ENCODE results near the gene CRYL1. TPM values are rescaled to one million over a fixed set of nuclear protein-coding genes. Genes with fewer than 3 reads are reported as not detected.

Gene CRYL1
- polyA plus RNA-seq, 2 of the 4 experiments (the other 2 are of a cell fraction): 4.1 to 17.4 TPM

- TF ChIP-seq TFCP2L1 (CRISPR knock-in tag; IDR thresholded peaks at IDR 0.05) (no peak), CEBPB (IDR thresholded peaks at IDR 0.05) (no peak), MAFK (IDR thresholded peaks at IDR 0.05; ENCODE audit: partially characterized antibody) (no peak), SREBF2 (IDR thresholded peaks at IDR 0.05) (no peak)
These were observed 48.3 kb downstream of the CRYL1 start (continued) for GRCh38 chr13:20477394-20477793.

DNA sequence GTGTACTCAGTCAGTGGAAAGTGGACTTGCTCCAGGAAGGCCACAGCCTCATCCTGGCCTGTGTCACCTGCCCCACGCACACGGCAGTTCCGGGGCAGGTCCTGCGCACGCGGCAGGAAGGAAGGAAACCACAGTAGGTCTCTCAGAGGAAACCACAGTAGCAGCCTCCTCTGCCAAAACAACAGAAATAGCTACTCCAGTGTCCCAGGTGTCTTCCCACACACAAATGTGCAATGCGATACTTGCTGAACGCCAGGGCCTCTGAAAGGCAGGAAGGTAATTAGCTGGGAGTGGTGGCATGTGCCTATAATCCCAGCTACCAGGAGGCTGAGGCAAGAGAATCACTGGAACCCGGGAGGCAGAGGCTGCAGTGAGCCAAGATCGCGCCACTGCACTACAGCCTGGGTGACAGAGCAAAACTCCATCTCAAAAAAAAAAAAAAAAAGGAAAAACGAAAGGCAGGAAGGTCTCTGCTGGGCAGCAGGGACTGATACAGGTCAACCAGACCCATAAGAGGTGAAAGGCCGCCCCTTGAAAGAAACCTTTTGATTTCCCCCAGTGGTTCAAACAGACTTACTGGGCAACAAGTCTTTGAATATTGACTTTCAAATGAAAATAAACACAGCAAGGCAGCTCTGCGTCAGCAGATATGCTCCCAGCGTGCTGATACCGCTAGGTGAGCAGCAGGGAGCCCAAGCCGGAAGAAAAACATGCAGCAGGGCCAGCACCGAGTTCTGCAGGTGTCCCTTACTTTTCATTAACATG is 49.5 kb downstream of the CRYL1 start:
- 78% methylated on average over 10 of the region's 18 CpGs for whole genome bisulfite sequencing (ENCODE audit: missing lambda C conversion rate)
- no peak for ATAC-seq
- Histone ChIP-seq H3K4me1 (peaks cover 10% of the 10 kb centered on the region; the same call in 2 of the 3 replicates), H3K4me3 (no peak overlapping the region), H3K27ac (no peak overlapping the region), H3K4me2 (no peak overlapping the region), H3K9me3 (no peaks in the 10 kb centered on the region)
- POLR2A ChIA-PET: no interaction called here
- CTCF ChIA-PET: interaction anchor here (3.5 kb wide), 1 partner anchor 279 kb away, joined by 10 read pairs; no protein-coding TSS in a partner anchor
- TF ChIP-seq ESRRA (IDR thresholded peaks at IDR 0.05; ENCODE audit: borderline replicate concordance, low read length) (no peak), HOXA7 (CRISPR knock-in tag; IDR thresholded peaks at IDR 0.05) (no peak), SREBF2 (IDR thresholded peaks at IDR 0.05) (no peak), HOXB13 (CRISPR knock-in tag; IDR thresholded peaks at IDR 0.05; ENCODE audit: low read depth) (no peak), POLR2AphosphoS2 (conservative IDR thresholded peaks at IDR 0.05; ENCODE audit: low read length) (no peak)
- TF ChIP-seq, protein P1, sequence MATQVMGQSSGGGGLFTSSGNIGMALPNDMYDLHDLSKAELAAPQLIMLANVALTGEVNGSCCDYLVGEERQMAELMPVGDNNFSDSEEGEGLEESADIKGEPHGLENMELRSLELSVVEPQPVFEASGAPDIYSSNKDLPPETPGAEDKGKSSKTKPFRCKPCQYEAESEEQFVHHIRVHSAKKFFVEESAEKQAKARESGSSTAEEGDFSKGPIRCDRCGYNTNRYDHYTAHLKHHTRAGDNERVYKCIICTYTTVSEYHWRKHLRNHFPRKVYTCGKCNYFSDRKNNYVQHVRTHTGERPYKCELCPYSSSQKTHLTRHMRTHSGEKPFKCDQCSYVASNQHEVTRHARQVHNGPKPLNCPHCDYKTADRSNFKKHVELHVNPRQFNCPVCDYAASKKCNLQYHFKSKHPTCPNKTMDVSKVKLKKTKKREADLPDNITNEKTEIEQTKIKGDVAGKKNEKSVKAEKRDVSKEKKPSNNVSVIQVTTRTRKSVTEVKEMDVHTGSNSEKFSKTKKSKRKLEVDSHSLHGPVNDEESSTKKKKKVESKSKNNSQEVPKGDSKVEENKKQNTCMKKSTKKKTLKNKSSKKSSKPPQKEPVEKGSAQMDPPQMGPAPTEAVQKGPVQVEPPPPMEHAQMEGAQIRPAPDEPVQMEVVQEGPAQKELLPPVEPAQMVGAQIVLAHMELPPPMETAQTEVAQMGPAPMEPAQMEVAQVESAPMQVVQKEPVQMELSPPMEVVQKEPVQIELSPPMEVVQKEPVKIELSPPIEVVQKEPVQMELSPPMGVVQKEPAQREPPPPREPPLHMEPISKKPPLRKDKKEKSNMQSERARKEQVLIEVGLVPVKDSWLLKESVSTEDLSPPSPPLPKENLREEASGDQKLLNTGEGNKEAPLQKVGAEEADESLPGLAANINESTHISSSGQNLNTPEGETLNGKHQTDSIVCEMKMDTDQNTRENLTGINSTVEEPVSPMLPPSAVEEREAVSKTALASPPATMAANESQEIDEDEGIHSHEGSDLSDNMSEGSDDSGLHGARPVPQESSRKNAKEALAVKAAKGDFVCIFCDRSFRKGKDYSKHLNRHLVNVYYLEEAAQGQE (IDR thresholded peaks at IDR 0.05): no peak
- FAIRE-seq: no peak
- no peak for DNase-seq (ENCODE audit: low read depth in 1 of 2, low spot score in 1 of 2)

GRCh38 chr13:20474515-20474914 is 51.1 kb downstream of the CRYL1 start:
- Histone ChIP-seq H3K4me1 (peaks cover 10% of the 10 kb centered on the region; the same call in 2 of the 3 replicates), H3K4me3 (no peak overlapping the region), H3K27ac (no peak overlapping the region), H3K9me3 (no peaks in the 10 kb centered on the region), H3K4me2 (no peak overlapping the region)
- FAIRE-seq (no peak), ATAC-seq (no peak), DNase-seq (ENCODE audit: low read depth in 1 of 2, low spot score in 1 of 2) (no peak)
- POLR2A ChIA-PET: no interaction called here
- TF ChIP-seq, protein P1 (IDR thresholded peaks at IDR 0.05): no peak
- TF ChIP-seq CEBPB (IDR thresholded peaks at IDR 0.05): no peak
- no peak for TF ChIP-seq JUN (IDR thresholded peaks at IDR 0.05)
- WGBS (ENCODE audit: missing lambda C conversion rate): 100% methylated on average over 3 of the region's 3 CpGs
- CTCF ChIA-PET: interaction anchor here (1.1 to 3.5 kb wide), 2 partner anchors 20 to 277 kb away, joined by 5 to 10 read pairs; no protein-coding TSS in a partner anchor

- no peak overlapping the region for H3K4me3 ChIP-seq
- no peak for DNase-seq (ENCODE audit: low read depth in 1 of 2, low spot score in 1 of 2)
- H3K27ac ChIP-seq: peak overlapping the region in 1 of 2 experiments; percentile 56; a peak in 2 of 6 replicates
- POLR2A ChIA-PET: no interaction called here
- WGBS (ENCODE audit: missing lambda C conversion rate): 76% methylated on average over 6 of the region's 6 CpGs
- no peak overlapping the region; the same call in 2 of the 3 replicates for H3K4me2 ChIP-seq
- H3K9me3 ChIP-seq: no peaks in the 10 kb centered on the region
- H3K4me1 ChIP-seq: peaks cover 10% of the 10 kb centered on the region; the same call in 2 of the 3 replicates
- CTCF ChIA-PET: interaction anchor here (1.1 to 3.5 kb wide), 2 partner anchors 22 to 277 kb away, joined by 3 to 10 read pairs; no protein-coding TSS in a partner anchor
- TF ChIP-seq NFE2L2 (conservative IDR thresholded peaks at IDR 0.05; ENCODE audit: low read length) (no peak), FOXS1 (CRISPR knock-in tag; IDR thresholded peaks at IDR 0.05) (no peak), FOSL2 (IDR thresholded peaks at IDR 0.05) (no peak), FOSL2 (CRISPR knock-in tag; IDR thresholded peaks at IDR 0.05) (no peak), MAFK (IDR thresholded peaks at IDR 0.05; ENCODE audit: partially characterized antibody) (no peak), BHLHE40 (IDR thresholded peaks at IDR 0.05; ENCODE audit: low read depth, low read length) (no peak), RARB (CRISPR knock-in tag; IDR thresholded peaks at IDR 0.05) (no peak), MAX (IDR thresholded peaks at IDR 0.05) (no peak), CBX8 (IDR thresholded peaks at IDR 0.05) (no peak), NPAS2 (CRISPR knock-in tag; IDR thresholded peaks at IDR 0.05; ENCODE audit: borderline replicate concordance) (no peak)
- ATAC-seq: no peak
- no peak for FAIRE-seq
These were observed 51.8 kb downstream of the CRYL1 start for GRCh38 chr13:20473888-20474287.
